RCC 7860 (cell line): ENCODE results near the gene CD200R1.
"Not testable (repeated sequence)": the region's sequence is repeated elsewhere in the genome, so short reads cannot be mapped to it uniquely, and the experiment has no call there.

Experiments used
- DNase-seq: peaks from one replicate; pipeline ENCODE4 v3.0.0-alpha.2; 2015; ENCODE audit warnings: low spot score
- FAIRE-seq: peaks from 2 replicates; lab custom pipeline; 2012; peaks lifted over from hg19 to GRCh38; lab: Jason Lieb, UNC

The CD200R1 gene

GRCh38 chr3:112976001-112976400 is 1.1 kb upstream of the CD200R1 start:
- DNase-seq = no peak
- no peak for FAIRE-seq

DNA sequence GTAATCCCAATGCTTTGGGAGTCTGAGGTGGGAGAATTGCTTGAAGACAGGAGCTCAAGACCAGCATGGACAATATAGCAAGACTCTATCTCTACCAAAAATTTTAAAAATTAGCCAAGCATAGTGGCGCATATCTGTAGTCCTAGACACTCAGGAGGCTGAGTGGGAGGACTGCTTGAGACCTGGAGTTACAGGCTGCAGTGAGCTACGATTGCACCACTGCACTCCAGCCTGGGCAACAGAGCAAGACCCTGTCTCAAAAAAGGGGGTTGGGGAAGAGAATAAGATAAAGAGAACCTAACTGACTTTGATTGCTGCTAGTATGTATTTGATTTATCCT is 755 bp downstream of the CD200R1 start:
- no peak for FAIRE-seq

DNA sequence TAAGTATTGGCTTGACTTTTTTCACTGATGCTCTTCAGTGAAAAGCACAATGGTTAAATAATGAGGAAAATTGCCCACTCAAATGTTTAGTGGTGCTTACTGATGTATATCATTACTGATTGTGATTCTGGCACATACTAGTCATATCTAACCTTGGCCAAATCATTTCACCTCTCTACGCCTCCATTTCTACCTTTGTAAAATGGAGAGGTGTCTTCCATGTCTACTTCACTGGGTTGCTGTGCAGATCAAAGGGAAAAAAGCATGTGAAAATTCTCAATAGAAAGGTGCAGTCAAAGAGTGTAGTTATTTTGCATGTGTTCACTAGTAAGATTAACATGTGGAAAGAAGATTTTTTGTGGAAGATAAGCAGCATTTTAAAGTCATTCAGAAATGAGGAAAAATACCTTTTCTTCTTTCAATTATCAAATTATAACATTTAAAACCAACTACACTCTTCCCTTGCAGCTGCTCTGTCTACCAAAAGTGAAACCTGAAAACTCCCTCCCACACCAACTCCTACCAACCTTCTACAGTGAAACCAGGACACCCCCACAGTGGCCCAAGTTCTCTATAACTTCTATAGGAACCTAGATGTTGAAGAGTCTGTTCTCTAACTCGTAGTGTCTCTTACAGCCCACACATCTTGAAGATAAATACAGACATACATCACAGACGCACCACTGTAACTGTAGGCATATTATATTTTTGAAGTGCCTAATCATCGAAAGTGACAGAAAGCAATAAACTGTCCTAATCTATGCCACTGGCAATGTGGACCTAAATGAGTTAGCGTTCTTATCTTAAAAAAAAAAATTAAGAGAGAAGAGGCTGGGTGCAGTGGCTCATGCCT is 1.4 kb downstream of the CD200R1 start:
- FAIRE-seq = no peak
- DNase-seq = no peak

More for the DNA sequence above, 755 bp downstream of the CD200R1 start:
- no peak for DNase-seq

DNA sequence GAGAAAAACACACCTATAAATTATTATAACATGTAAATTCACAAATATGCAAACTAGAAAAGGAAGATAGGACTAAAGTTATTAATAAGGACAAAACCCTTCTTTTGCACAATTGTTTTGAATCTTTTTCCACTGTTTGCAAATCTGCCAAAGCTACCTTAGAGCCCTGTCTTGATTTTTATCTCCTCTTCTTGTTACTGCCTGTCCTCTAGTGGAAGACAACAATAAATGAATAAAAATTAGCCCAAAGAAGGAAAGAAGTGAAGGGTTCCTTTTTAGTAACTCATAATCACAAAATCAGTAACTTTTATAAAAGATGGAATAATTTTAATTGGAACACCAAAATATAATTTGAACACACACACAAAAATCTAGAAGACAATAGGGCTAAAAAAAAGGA is 2.7 kb downstream of the CD200R1 start:
- FAIRE-seq = no peak

DNA sequence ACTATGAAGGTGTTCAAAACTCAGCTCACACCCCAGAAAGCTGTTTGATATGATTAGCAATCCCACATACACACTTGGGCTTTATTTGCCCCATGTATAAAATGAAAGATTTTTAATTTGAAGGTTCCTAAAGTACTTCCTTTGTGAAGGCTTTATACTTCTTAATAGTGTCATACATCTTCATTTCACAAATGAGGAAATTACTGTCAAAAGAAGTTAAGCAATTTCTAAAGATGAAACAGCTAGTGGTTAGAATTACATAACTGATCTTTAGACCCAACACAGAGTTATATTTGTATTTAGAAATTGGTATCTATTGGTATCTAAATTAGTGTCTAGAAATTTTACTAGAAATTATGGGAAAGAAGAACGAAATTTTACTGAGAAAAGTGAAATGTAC is 7.1 kb downstream of the CD200R1 start:
- FAIRE-seq = no peak
- DNase-seq = no peak

More for the DNA sequence above, 2.7 kb downstream of the CD200R1 start:
- no peak for DNase-seq

DNA sequence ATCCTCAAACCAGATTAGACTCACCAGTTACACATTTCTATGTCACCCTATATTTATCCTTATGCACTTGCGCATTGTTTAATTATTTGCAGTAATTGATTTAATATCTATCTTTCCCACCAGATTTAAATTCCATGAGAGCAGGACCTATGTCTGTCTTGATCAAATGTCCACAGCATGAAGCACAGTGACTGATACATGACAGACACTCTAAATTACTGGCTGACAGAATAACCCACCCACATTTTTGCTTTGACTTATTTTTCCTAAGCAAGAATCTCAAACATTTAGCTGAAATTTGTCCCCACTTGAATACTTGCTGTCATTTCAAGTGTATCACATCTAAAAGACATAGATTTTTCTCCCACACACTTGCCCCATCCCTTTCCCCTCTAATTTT is 7.5 kb downstream of the CD200R1 start:
- DNase-seq (no peak), FAIRE-seq (no peak)

DNA sequence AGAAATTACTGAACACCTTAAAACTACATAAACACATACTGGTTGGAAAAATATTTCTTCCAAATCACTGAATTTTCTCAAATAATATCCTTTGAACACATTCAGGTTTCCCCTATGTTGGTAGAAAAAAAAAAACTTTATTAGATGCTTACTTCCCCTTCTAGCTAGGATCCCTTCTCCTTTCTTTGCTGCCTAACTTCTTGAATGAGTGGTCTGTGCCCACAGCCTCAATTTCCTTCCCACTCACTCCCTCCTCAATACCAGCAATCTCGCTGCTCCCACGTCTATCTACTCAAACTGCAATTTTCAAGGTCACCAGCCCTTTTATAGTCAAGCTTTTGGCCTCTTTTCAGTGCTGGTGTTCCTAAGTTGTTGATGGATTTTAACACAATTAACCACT is 8.3 kb downstream of the CD200R1 start:
- DNase-seq (no peak), FAIRE-seq (no peak)

DNA sequence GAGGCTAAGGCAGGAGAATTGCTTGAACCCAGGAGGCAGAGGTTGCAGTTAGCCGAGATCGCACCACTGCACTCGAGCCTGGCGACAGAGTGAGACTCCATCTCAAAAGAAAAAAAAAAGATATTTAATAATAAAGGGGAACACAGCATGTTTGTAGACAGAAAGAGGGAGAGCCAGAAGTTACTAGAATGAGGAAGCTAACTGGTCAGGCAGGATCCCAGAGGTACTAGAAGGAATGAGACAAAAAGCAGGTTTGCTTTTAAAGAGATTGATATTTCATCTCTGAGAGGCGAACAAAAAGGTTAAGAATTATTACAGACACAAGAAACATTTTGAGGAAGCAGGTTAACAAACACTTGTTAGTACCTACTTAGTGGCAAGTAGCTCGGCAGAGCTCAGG is 9.2 kb downstream of the CD200R1 start:
- FAIRE-seq = no peak
- DNase-seq = no peak

DNA sequence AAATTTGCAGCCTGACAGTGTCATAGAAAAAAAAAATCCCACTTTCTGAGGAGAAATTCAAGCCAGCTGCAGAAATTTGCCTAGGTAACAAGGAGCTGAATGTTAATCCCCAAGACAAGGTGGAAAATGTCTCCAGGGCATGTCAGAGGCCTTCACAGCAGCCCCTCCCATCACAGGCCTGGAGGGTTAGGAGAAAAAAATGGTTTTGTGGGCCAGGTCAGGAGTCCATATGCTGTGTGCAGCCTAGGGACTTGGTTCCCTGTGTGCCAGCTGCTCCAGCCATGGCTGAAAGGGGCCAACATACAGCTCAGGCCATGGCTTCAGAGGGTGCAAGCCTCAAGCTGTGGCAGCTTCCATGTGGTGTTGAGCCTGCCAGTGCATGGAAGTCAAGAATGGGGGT is 11.2 kb downstream of the CD200R1 start:
- DNase-seq = no peak

DNA sequence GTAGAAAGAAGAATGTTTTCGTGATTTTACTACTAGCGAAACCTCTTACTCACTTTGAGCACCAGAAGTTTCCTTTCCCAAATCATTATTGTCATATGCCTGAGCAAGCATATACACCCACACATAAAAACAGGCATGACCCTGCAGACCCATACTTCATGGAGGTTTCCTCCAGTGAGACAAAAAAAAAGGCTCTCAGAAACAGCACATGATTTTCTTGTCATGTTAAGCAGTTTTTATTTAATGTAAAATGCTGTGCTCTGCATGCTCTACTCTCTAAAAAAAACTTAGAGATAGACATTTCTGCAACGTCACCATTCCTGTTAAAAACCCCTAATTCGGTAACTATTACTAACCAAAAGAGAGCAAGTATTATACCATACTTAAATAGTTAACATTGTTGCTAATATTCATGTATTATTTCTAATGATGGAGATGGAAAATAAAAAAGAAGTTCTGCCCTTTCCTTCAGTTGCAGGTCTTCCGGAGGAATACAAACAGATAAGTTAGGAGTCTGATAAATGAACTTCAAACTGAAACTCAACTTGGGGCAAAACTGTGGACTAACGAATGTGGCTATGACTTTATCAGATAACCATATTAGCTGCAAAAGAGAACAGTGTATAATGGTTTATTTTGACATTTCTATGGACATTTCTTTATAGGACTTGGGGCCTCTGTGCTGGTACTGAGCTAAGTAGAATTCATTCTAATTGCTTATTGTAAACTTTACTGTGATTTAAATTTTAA is 15.9 kb downstream of the CD200R1 start:
- DNase-seq (no peak), FAIRE-seq (no peak)

More for the DNA sequence above, 11.2 kb downstream of the CD200R1 start:
- FAIRE-seq = no peak

DNA sequence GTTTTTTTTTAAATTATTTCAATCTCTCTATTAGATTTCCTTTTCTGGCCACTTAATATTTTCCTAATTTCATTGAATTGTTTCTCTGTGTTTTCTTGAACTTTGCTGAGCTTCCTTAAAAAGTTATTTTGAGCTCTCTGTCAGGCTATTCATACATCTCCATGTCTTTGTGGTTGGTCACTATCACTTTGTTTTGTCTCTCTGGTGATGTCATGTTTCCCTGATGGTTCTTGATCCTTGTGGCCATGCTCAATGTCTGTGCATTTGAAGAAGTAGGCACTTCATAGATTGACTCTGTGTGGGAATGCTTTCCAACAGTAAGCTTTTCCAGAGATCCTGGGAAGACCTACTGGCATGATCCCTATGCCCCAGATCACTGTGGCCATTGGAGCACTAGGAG is 18.6 kb downstream of the CD200R1 start:
- FAIRE-seq (no peak), DNase-seq (no peak)

DNA sequence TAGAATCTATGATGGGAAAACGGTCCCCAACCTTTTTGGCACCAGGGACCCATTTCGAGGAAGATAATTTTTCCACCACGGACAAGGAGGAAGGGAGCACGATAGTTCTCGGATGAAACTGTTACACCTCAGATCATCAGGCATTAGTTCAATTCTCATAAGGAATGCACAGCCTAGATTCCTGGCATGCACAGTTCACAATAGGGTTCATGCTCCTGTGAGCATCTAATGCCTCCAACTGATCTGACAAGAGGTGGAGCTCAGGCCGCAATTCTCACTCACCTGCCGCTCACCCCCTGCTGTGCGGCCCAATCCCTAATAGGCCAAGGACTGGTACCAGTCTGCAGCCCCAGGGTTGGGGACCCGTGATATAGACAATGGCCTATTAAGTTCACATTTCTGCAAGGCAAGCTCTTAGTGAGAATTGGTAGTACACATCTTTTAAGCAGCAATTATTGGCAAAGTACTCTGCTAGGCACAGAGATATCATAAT is 26.5 kb downstream of the CD200R1 start:
- FAIRE-seq (no peak), DNase-seq (no peak)

GRCh38 chr3:112931736-112932521 is 43.0 kb downstream of the CD200R1 start:
- FAIRE-seq (no peak), DNase-seq (no peak)

DNA sequence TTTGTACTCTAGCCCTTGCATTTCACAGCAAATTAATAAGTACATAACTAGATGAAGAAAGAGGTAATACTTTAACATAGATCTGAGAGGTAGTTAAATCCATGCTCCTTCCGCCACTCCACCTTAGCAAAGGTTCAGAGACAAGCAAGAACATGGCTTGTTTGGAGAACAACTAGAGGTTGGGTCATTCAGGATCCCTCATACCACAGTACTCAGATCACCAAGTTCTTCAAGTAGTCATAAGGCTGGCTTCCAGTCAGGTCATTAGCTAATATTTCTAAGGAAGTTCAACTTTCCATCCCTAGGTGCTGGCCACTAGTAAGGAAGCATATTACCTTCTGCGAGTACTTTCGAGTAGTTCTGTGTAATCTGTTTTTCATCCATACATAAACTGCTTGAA is 44.1 kb downstream of the CD200R1 start:
- no peak for FAIRE-seq
- no peak for DNase-seq

DNA sequence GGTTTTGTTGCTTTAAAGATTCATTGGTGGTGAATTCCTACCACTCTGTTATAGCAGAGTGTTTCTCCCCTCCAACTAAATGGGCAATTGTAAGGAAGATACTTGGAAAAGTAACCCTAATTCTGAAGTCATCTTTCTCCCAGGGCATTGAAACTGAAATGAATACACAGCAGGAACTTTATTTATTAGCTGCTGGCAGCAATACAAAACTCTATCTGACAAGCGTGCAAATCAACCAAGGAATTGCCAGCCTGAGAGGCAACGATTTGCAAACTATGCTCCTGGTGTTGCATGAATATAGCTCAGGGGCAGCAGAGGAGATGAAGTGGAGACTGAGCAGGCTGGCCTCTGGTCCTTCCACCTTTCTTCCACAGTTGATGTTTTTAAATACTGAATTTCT is 48.9 kb downstream of the CD200R1 start:
- DNase-seq (no peak), FAIRE-seq (no peak)

- no peak for FAIRE-seq
- DNase-seq = no peak
Measured at GRCh38 chr3:112925560-112925959, 49.3 kb downstream of the CD200R1 start.

GRCh38 chr3:112919541-112919940 is 55.4 kb downstream of the CD200R1 start:
- not testable (repeated sequence) for DNase-seq, FAIRE-seq

DNA sequence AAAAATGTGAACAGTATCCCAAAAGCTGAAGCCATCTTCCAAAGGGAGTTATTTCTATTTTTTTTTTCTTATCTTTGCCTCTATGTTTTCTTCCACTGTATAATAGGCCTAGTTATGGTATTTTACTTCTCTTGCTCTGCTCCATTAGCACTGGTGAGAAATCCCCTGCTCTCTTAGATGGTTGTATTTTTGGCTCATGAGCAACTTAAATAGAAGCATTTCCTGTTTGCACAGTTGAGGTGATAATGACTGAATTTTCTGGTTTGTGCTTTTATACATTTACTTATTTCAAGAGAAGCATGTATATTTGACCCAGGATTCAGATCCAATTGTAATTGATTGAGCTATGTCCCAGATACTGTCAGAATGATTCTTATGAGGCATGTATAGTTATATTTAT is 66.7 kb downstream of the CD200R1 start:
- FAIRE-seq = no peak

DNA sequence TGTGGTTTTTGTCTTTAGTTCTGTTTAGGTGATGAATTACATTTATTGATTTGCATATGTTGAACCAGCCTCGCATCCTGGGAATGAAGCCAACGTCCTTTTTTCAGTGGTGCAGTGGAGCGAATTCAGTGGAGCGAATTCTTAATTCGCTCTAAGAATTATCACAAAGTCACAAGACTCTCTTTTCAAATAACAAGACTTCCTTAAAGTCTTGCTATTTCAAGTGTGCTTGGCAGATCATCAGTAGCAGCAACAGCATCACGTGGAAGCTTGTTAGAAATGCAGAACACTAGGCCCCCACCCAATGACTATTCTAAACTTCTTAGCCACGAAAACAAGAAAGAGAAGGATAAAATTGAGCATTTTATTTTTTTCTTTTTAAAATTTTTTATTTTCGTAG is 70.1 kb downstream of the CD200R1 start:
- FAIRE-seq = no peak
- no peak for DNase-seq

More for the DNA sequence above, 66.7 kb downstream of the CD200R1 start:
- no peak for DNase-seq

DNA sequence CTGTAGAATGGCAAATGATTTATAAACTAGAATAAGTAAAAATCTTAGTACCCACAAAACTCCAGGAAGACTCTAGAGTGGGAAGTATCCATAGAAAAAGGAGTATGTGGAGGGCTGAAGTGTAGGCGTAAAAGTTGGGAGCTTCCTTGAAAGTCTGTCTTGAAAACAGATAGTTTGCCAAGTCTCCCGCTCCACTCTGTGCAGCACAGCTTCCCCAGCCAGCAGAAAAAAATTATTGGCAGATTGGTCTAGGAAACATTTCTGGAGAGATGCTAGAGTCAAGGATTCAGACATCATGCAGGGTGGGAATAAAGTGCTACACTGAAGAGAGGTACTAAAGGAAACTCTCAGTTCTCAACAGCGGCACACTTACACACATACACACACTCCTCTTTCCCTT is 74.8 kb downstream of the CD200R1 start:
- DNase-seq (no peak), FAIRE-seq (no peak)

GRCh38 chr3:112897791-112898190 is 77.1 kb downstream of the CD200R1 start:
- no peak for DNase-seq
- FAIRE-seq = no peak
